H9 (cell line): ENCODE results near the gene GPC1. TPM values are rescaled to one million over a fixed set of nuclear protein-coding genes. Genes with fewer than 3 reads are reported as not detected.

Experiments
- DNase-seq: peaks from one replicate; pipeline ENCODE4 v3.0.0-alpha.2; 2017
- H2AFZ ChIP-seq: one replicate; pipeline ENCODE4 v1.6.1; 2013; ENCODE audit warnings: mild to moderate bottlenecking, low read length, control low read depth, moderate library complexity
- H2AK5ac ChIP-seq: 2 replicates; pipeline ENCODE4 v1.6.1; 2013; ENCODE audit warnings: low read length, control low read depth, mixed read lengths; ENCODE audit not compliant: insufficient read length
- H2BK120ac ChIP-seq: one replicate; pipeline ENCODE4 v1.6.1; 2013; ENCODE audit warnings: low read depth, mild to moderate bottlenecking, low read length, control low read depth, inconsistent platforms; ENCODE audit not compliant: poor library complexity, severe bottlenecking
- H2BK12ac ChIP-seq: 2 replicates; pipeline ENCODE4 v1.6.1; 2013; ENCODE audit warnings: low read length, control low read depth, mixed read lengths, low read depth; ENCODE audit not compliant: insufficient read length
- H2BK15ac ChIP-seq: 2 replicates; pipeline ENCODE4 v1.6.1; 2013; ENCODE audit warnings: low read depth, low read length, control low read depth
- H2BK20ac ChIP-seq: one replicate; pipeline ENCODE4 v1.6.1; 2013; ENCODE audit warnings: low read depth, mild to moderate bottlenecking, low read length, control low read depth, inconsistent platforms; ENCODE audit not compliant: poor library complexity, severe bottlenecking
- H2BK5ac ChIP-seq: 2 replicates; pipeline ENCODE4 v1.6.1; 2013; ENCODE audit warnings: low read length, control low read depth, mixed read lengths; ENCODE audit not compliant: insufficient read length
- H3K14ac ChIP-seq: 2 replicates; pipeline ENCODE4 v1.6.1; 2013; ENCODE audit warnings: low read length, control low read depth; ENCODE audit not compliant: insufficient read depth
- H3K18ac ChIP-seq: 2 replicates; pipeline ENCODE4 v1.6.1; 2013; ENCODE audit warnings: low read depth, mild to moderate bottlenecking, mixed read lengths, low read length, control low read depth; ENCODE audit not compliant: insufficient read length
- H3K23ac ChIP-seq: 2 replicates; pipeline ENCODE4 v1.6.1; 2013; ENCODE audit warnings: low read length, control low read depth, mixed read lengths, low read depth; ENCODE audit not compliant: insufficient read length
- H3K23me2 ChIP-seq: 2 replicates; pipeline ENCODE4 v1.6.1; 2013; ENCODE audit warnings: low read depth, mild to moderate bottlenecking, mixed read lengths, low read length, control low read depth; ENCODE audit not compliant: insufficient read length, poor library complexity, severe bottlenecking
- H3K27ac ChIP-seq: 2 replicates; pipeline ENCODE4 v1.5.1; 2013; ENCODE audit warnings: low read length, control low read depth, mixed read lengths, low read depth; ENCODE audit not compliant: insufficient read length
- H3K27me3 ChIP-seq: 2 replicates; pipeline ENCODE4 v1.6.1; 2013; ENCODE audit warnings: low read length, control low read depth, inconsistent platforms; ENCODE audit not compliant: insufficient read depth
- H3K4ac ChIP-seq: 2 replicates; pipeline ENCODE4 v1.6.1; 2013; ENCODE audit warnings: low read depth, mild to moderate bottlenecking, control low read depth, inconsistent platforms, low read length, moderate library complexity
- H3K4me1 ChIP-seq: 2 replicates; pipeline ENCODE4 v1.6.1; 2013; ENCODE audit warnings: low read length, control low read depth, inconsistent platforms; ENCODE audit not compliant: insufficient read depth
- H3K4me2 ChIP-seq: 2 replicates; pipeline ENCODE4 v1.6.1; 2013; ENCODE audit warnings: low read length, control low read depth, mixed read lengths; ENCODE audit not compliant: insufficient read length, insufficient read depth
- H3K56ac ChIP-seq: 2 replicates; pipeline ENCODE4 v1.6.1; 2013; ENCODE audit warnings: low read depth, mild to moderate bottlenecking, mixed read lengths, low read length, control low read depth; ENCODE audit not compliant: insufficient read length
- H3K79me1 ChIP-seq: 2 replicates; pipeline ENCODE4 v1.6.1; 2013; ENCODE audit warnings: low read depth, mild to moderate bottlenecking, moderate library complexity, low read length, control low read depth, inconsistent platforms; ENCODE audit not compliant: insufficient read depth, poor library complexity, severe bottlenecking
- H3K79me2 ChIP-seq: 2 replicates; pipeline ENCODE4 v1.6.1; 2013; ENCODE audit warnings: low read length, control low read depth, inconsistent platforms; ENCODE audit not compliant: insufficient read depth
- H3K9ac ChIP-seq: 2 replicates; pipeline ENCODE4 v1.6.1; 2013; ENCODE audit warnings: low read length, control low read depth, mixed read lengths; ENCODE audit not compliant: insufficient read length; ENCODE audit errors: extremely low read depth
- H3K9me3 ChIP-seq: one replicate; pipeline ENCODE4 v1.6.1; 2013; ENCODE audit warnings: low read depth, low read length, inconsistent platforms; ENCODE audit not compliant: control insufficient read depth
- H3T11ph ChIP-seq: one replicate; pipeline ENCODE4 v1.6.1; 2013; ENCODE audit warnings: mild to moderate bottlenecking, low read length, control low read depth, inconsistent platforms
- H4K20me1 ChIP-seq: one replicate; pipeline ENCODE4 v1.6.1; 2013; ENCODE audit not compliant: control insufficient read depth, insufficient read length, insufficient read depth
- H4K5ac ChIP-seq: 2 replicates; pipeline ENCODE4 v1.6.1; 2013; ENCODE audit warnings: low read depth, mild to moderate bottlenecking, mixed read lengths, low read length, control low read depth; ENCODE audit not compliant: insufficient read length
- H4K8ac ChIP-seq: replicated peaks from 2 replicates; pipeline ENCODE4 v1.6.1; 2013; ENCODE audit warnings: low read length, control low read depth, mixed read lengths, low read depth; ENCODE audit not compliant: insufficient read length
- H4K91ac ChIP-seq: 2 replicates; pipeline ENCODE4 v1.6.1; 2013; ENCODE audit warnings: low read depth, mild to moderate bottlenecking, moderate library complexity, mixed read lengths, low read length, control low read depth; ENCODE audit not compliant: insufficient read length
- H3K27ac Mint-ChIP-seq, 3 experiments: 2 replicates in 2 of 3; 3 replicates in 1 of 3; pipeline ENCODE4 v1.8.0; 2020 to 2021; ENCODE audit warnings: mixed read lengths in 3 of 3, mild to moderate bottlenecking in 1 of 3, moderate library complexity in 1 of 3
- H3K27me3 Mint-ChIP-seq: 2 replicates; pipeline ENCODE4 v1.8.0; 2021; ENCODE audit warnings: low read depth, mild to moderate bottlenecking, moderate library complexity, mixed read lengths
- H3K36me3 Mint-ChIP-seq, 3 experiments: 2 replicates in 2 of 3; 3 replicates in 1 of 3; pipeline ENCODE4 v1.8.0; 2020 to 2021; ENCODE audit warnings: low read depth in 3 of 3, mixed read lengths in 3 of 3; ENCODE audit not compliant: insufficient read depth in 1 of 3
- H3K4me1 Mint-ChIP-seq, 2 experiments: 2 replicates each; pipeline ENCODE4 v1.8.0; 2020; ENCODE audit warnings: mixed read lengths in 2 of 2
- H3K4me3 Mint-ChIP-seq, 2 experiments: 2 replicates in 1 of 2; 3 replicates in 1 of 2; pipeline ENCODE4 v1.8.0; 2020 to 2021; ENCODE audit warnings: mild to moderate bottlenecking in 2 of 2, mixed read lengths in 2 of 2, moderate library complexity in 1 of 2
- H3K9me3 Mint-ChIP-seq, 2 experiments: 2 replicates in 1 of 2; 3 replicates in 1 of 2; pipeline ENCODE4 v1.8.0; 2020; ENCODE audit warnings: mild to moderate bottlenecking in 2 of 2, mixed read lengths in 2 of 2, moderate library complexity in 1 of 2
- WGBS: extraction: QIAGEN DNeasy Blood & Tissue Kit; methylation state at CpG from one replicate; pipeline ENCODE4 v1.1.7; 2013; ENCODE audit warnings: missing lambda C conversion rate, low lambda C conversion rate, mixed read lengths; ENCODE audit not compliant: insufficient read length; ENCODE audit errors: extremely low coverage; 5-methylcytosine and 5-hydroxymethylcytosine counted together
- total RNA-seq: library from RNA; stranded (reverse); gene quantifications from 2 replicates; pipeline ENCODE4 v1.2.1, GENCODE V29; 2021
- TF ChIP-seq, protein P1 (sequence below): fragments of 200-600 bp; sonication (generic); conservative IDR thresholded peaks from 3 replicates; pipeline ENCODE4 v1.8.0; 2021; ENCODE audit warnings: antibody characterized with exemption, mild to moderate bottlenecking

GPC1 gene
- total RNA-seq, 1 experiment from 2014 or later, result 39.4 TPM

DNA sequence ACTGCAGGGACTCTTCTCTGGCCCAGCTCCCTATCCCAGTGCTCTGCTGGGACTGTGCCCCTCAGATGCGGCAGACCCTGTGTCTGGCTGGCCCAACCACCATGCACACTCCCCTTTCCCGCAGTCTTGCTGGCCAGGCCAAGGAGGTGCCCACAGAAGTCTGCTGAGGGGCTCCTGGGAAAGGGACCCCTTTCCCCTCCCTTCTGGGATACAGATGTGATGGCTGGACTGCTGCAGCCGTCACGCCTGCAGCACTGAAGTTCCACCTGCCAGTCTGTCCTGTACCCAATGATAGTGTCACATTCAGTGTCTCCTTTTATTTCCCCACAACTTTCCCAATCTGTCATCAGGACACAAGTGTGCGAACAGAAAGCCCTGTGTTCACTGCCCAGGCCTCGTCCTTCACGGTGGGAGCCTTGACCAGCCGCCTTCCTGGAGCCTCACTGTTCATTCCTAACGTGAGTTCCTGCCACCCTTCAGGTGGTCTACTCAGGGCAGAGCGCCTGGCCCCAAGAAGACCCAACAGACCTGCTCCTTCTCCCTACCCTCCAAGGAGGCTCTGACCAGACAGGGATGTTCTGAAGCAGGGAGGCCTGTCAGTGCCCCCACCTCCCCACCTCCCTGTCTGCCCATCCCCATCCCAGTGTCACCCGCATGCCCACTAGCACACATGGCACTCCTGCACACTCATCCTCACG lies 75.2 kb downstream of the GPC1 start:
- H3K27me3 Mint-ChIP-seq, result peaks cover 3% of the 10 kb centered on the region
- no peaks in the 10 kb centered on the region for H3K23me2 ChIP-seq
- no peak overlapping the region for H3K27ac Mint-ChIP-seq

More for the DNA sequence above, 75.2 kb downstream of the GPC1 start:
- Histone ChIP-seq H3K9me3 (no peaks in the 10 kb centered on the region), H3K18ac (no peak overlapping the region), H3K23ac (no peak overlapping the region), H3K14ac (no peak overlapping the region; the same call in 1 of the 2 replicates), H3K79me1 (no peaks in the 10 kb centered on the region), H4K5ac (no peak overlapping the region), H3T11ph (no peak overlapping the region), H2BK12ac (no peak overlapping the region), H2BK5ac (no peak overlapping the region), H3K4ac (no peak overlapping the region), H2BK15ac (no peak overlapping the region), H3K79me2 (no peaks in the 10 kb centered on the region), H4K8ac (no peak overlapping the region), H3K27me3 (no peaks in the 10 kb centered on the region), H2BK120ac (no peak overlapping the region), H3K4me2 (no peak overlapping the region), H3K4me1 (no peaks in the 10 kb centered on the region), H3K56ac (no peak overlapping the region), H4K20me1 (no peaks in the 10 kb centered on the region), H2BK20ac (no peak overlapping the region), H3K27ac (no peak overlapping the region), H4K91ac (no peak overlapping the region), H2AFZ (no peak overlapping the region), H2AK5ac (no peak overlapping the region), H3K9ac (no peak overlapping the region)
- WGBS, result no CpG with 5 or more reads among the region's 12 CpGs
- Mint-ChIP-seq H3K36me3 (no peaks in the 10 kb centered on the region), H3K4me3 (no peak overlapping the region), H3K9me3 (0 out of 5 replicates have a peak, but pooled peaks cover 0 to 2% of the 10 kb centered on the region in 2 experiments), H3K4me1 (peaks cover 0 to 2% of the 10 kb centered on the region in 2 experiments; a peak in 1 of 4 replicates)
- no peak for DNase-seq
- TF ChIP-seq, protein P1, sequence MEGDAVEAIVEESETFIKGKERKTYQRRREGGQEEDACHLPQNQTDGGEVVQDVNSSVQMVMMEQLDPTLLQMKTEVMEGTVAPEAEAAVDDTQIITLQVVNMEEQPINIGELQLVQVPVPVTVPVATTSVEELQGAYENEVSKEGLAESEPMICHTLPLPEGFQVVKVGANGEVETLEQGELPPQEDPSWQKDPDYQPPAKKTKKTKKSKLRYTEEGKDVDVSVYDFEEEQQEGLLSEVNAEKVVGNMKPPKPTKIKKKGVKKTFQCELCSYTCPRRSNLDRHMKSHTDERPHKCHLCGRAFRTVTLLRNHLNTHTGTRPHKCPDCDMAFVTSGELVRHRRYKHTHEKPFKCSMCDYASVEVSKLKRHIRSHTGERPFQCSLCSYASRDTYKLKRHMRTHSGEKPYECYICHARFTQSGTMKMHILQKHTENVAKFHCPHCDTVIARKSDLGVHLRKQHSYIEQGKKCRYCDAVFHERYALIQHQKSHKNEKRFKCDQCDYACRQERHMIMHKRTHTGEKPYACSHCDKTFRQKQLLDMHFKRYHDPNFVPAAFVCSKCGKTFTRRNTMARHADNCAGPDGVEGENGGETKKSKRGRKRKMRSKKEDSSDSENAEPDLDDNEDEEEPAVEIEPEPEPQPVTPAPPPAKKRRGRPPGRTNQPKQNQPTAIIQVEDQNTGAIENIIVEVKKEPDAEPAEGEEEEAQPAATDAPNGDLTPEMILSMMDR, result no peak
